Endothelial cell of umbilical vein (primary cell): Measurements from ENCODE around the gene PRDM8. TPM values are rescaled to one million over a fixed set of nuclear protein-coding genes. Genes with fewer than 3 reads are reported as not detected.

ENCODE experiments used
- BruUV-seq: library from RNA; stranded (reverse); fragments of 400-500 nt; replicated peaks from 2 replicates; lab custom pipeline; 2021; lab: Mats Ljungman, UMichigan
- CTCF ChIA-PET: fragments of 300-600, 350-600 bp; sonication (Branson Sonifier 250); formaldehyde crosslinking; loops from one replicate; lab custom pipeline; 2021; ENCODE audit warnings: antibody characterized with exemption, inconsistent platforms; lab: Charles Lee
- POLR2A ChIA-PET: fragments of 300-600, 350-600 bp; sonication (Branson Sonifier 250); formaldehyde crosslinking; loops from one replicate; lab custom pipeline; 2021; ENCODE audit warnings: antibody characterized with exemption, inconsistent platforms; lab: Charles Lee
- DNase-seq: peaks from one replicate; pipeline ENCODE4 v3.0.0-alpha.2; 2011; ENCODE audit warnings: low read depth, low spot score
- FAIRE-seq: peaks from 2 replicates; lab custom pipeline; 2011; peaks lifted over from hg19 to GRCh38; lab: Jason Lieb, UNC
- H2AFZ ChIP-seq: 2 replicates; pipeline ENCODE4 v1.6.0; 2012; ENCODE audit warnings: low read depth, low read length, control low read depth, inconsistent platforms
- H3K27ac ChIP-seq: 2 replicates; pipeline ENCODE4 v1.5.1; 2011; ENCODE audit warnings: low read depth, mild to moderate bottlenecking, control low read depth, low read length, moderate library complexity; ENCODE audit not compliant: insufficient read depth
- H3K27me3 ChIP-seq, 2 experiments: 2 replicates each; pipeline versions ENCODE4 v1.6.0 to v1.6.1; 2011; ENCODE audit warnings: low read length in 2 of 2, mixed read lengths in 1 of 2; ENCODE audit not compliant: control insufficient read depth in 2 of 2, insufficient read depth in 2 of 2
- H3K36me3 ChIP-seq, 2 experiments: 2 replicates in 1 of 2; 3 replicates in 1 of 2; pipeline ENCODE4 v1.5.1; 2011; ENCODE audit warnings: low read length in 2 of 2, mild to moderate bottlenecking in 1 of 2, moderate library complexity in 1 of 2; ENCODE audit not compliant: control insufficient read depth in 2 of 2, insufficient read depth in 2 of 2; ENCODE audit errors: extremely low read depth in 1 of 2
- H3K4me1 ChIP-seq: 3 replicates; pipeline ENCODE4 v1.5.1; 2011; ENCODE audit warnings: mild to moderate bottlenecking, low read length; ENCODE audit not compliant: control insufficient read depth, insufficient read depth; ENCODE audit errors: extremely low read depth
- H3K4me2 ChIP-seq: 2 replicates; pipeline ENCODE4 v1.6.1; 2011; ENCODE audit warnings: low read length, control low read depth, mixed read lengths; ENCODE audit not compliant: insufficient read depth
- H3K4me3 ChIP-seq, 3 experiments: fragments of 200-600 bp in 1 of 3; sonication (generic), shearing (Covaris generic) in 1 of 3; replicated peaks in 1 of 3; 2 replicates each; pipeline ENCODE4 v1.5.1; 2011 to 2016; ENCODE audit warnings: control low read depth in 3 of 3, low read length in 3 of 3, mild to moderate bottlenecking in 2 of 3, inconsistent platforms in 1 of 3, low read depth in 1 of 3, moderate library complexity in 1 of 3; ENCODE audit not compliant: insufficient read depth in 1 of 3
- H3K79me2 ChIP-seq: 2 replicates; pipeline ENCODE4 v1.6.0; 2012; ENCODE audit warnings: low read length, inconsistent platforms; ENCODE audit not compliant: control insufficient read depth, insufficient read depth
- H3K9ac ChIP-seq: replicated peaks from 2 replicates; pipeline ENCODE3; 2011; ENCODE audit warnings: low read length, control low read depth; ENCODE audit not compliant: insufficient read depth; ENCODE audit errors: extremely low read depth
- H3K9me1 ChIP-seq: replicated peaks from 3 replicates; pipeline ENCODE4 v1.6.0; 2011; ENCODE audit warnings: mild to moderate bottlenecking, low read length; ENCODE audit not compliant: control insufficient read depth, insufficient read depth; ENCODE audit errors: extremely low read depth
- H3K9me3 ChIP-seq: replicated peaks from 2 replicates; pipeline ENCODE4 v1.5.1; 2012; ENCODE audit warnings: low read length, inconsistent platforms; ENCODE audit not compliant: control insufficient read depth, insufficient read depth
- H4K20me1 ChIP-seq: replicated peaks from 2 replicates; pipeline ENCODE3; 2011; ENCODE audit warnings: mild to moderate bottlenecking, low read length; ENCODE audit not compliant: control insufficient read depth, insufficient read depth; ENCODE audit errors: extremely low read depth
- EZH2 ChIP-seq: IDR thresholded peaks from 2 replicates; pipeline ENCODE4 v1.6.1; 2012; ENCODE audit warnings: borderline replicate concordance, low read depth, mild to moderate bottlenecking, moderate library complexity, low read length, inconsistent platforms; ENCODE audit not compliant: severe bottlenecking
- GATA2 ChIP-seq: IDR thresholded peaks from 2 replicates; pipeline ENCODE4 v1.7.0; 2011; ENCODE audit warnings: low read depth, mild to moderate bottlenecking, moderate library complexity, mixed read lengths, low read length; ENCODE audit not compliant: insufficient read length, insufficient read depth
- MAX ChIP-seq: IDR thresholded peaks from 2 replicates; pipeline ENCODE4 v1.6.1; 2011; ENCODE audit not compliant: insufficient read depth, insufficient read length
- MYC ChIP-seq: IDR thresholded peaks from one replicate; pipeline ENCODE4 v1.6.1; 2011; ENCODE audit warnings: mild to moderate bottlenecking, low read depth, low read length
- POLR2A ChIP-seq: IDR thresholded peaks from 2 replicates; pipeline ENCODE4 v1.6.1; 2012; ENCODE audit warnings: low read depth, mild to moderate bottlenecking, control low read depth, low read length
- POLR2AphosphoS5 ChIP-seq: IDR thresholded peaks from 2 replicates; pipeline ENCODE4 v1.6.1; 2012; ENCODE audit warnings: low read depth, mild to moderate bottlenecking, control low read depth, low read length, moderate library complexity; ENCODE audit not compliant: insufficient read depth
- dilution Hi-C: fragments of 300-500 bp; cut with MboI; formaldehyde crosslinking; loops from one replicate; pipeline ENCODE4 v1.15.0; 2019; ENCODE audit warnings: low sequenced_read_pairs; ENCODE audit not compliant: extremely low pct_ligation_motif_present
- intact Hi-C: fragments of 100-400 bp; cut with micrococcal nuclease; formaldehyde crosslinking; loops from one replicate; pipeline ENCODE4 v1.10.0; 2022
- polyA plus RNA-seq, 4 experiments: library from polyadenylated mRNA; depleted of rRNA in 3 of 4; stranded (reverse) in 3 of 4; unstranded in 1 of 4; fragments of >200 nt; gene quantifications; 2 replicates each; pipeline versions ENCODE4 v1.2.1 to v1.2.3, GENCODE V29; 2011 to 2012; ENCODE audit warnings: missing spikeins in 1 of 4
- total RNA-seq: library from RNA; stranded (reverse); gene quantifications from 2 replicates; pipeline ENCODE4 v1.2.3, GENCODE V29; 2021

PRDM8 gene
- total and polyA plus RNA-seq, 2 donors (not counting 3 experiments of a cell fraction or from before 2014, with no cell fraction given) = 0.28 to 0.82 TPM

- no peaks in the 10 kb centered on the region for H4K20me1 ChIP-seq
- H3K9me3 ChIP-seq = no peaks in the 10 kb centered on the region
- no peak for DNase-seq
- intact Hi-C loops = loop anchor here (5.0 kb wide), 1 partner anchor 836 kb away; no protein-coding TSS in a partner anchor
- no TSS peak for BruUV-seq
- ChIA-PET POLR2A (no interaction called here), CTCF (interaction anchor here (0.6 to 2.2 kb wide), 36 partner anchors 9 to 1277 kb away, joined by 3 to 29 read pairs (median 4); partner anchors contain the start of genes CFAP299, FGF5 and PAQR3)
- no peaks in the 10 kb centered on the region for H3K4me1 ChIP-seq
- H3K4me3 ChIP-seq = no peak overlapping the region
- H3K9me1 ChIP-seq = no peaks in the 10 kb centered on the region
- H3K36me3 ChIP-seq = no peaks in the 10 kb centered on the region
- TF ChIP-seq POLR2A (no peak), EZH2 (peak; percentile 51), GATA2 (no peak), POLR2AphosphoS5 (no peak), MYC (no peak), MAX (no peak)
- no peak for FAIRE-seq
- no peak overlapping the region for H3K4me2 ChIP-seq
- no peaks in the 10 kb centered on the region for H3K79me2 ChIP-seq
- H2AFZ ChIP-seq = no peak overlapping the region
- H3K9ac ChIP-seq = no peak overlapping the region
- H3K27ac ChIP-seq = no peak overlapping the region
- dilution Hi-C loops = no loop called here
- H3K27me3 ChIP-seq = peaks cover 22 to 51% of the 10 kb centered on the region in 2 experiments
These were observed 18.9 kb downstream of the PRDM8 start for GRCh38 chr4:80216100-80216761.
